Right cardiac atrium (tissue), 5 donors: ENCODE results near the gene SUGP1. TPM values are rescaled to one million over a fixed set of nuclear protein-coding genes. Genes with fewer than 3 reads are reported as not detected.

Source experiments
- ATAC-seq, 2 donors: fragments of 200-7000 bp; cut with Tn5 transposase; one replicate each; pipeline versions ENCODE4 v1.8.0 to v1.9.1; 2020; ENCODE audit warnings: moderate library complexity in 2 of 2, mild to moderate bottlenecking in 1 of 2
- DNase-seq, 3 donors: peaks; one replicate each; pipeline ENCODE4 v3.0.0-alpha.2; 2020
- H3K27ac ChIP-seq: one replicate; pipeline ENCODE4 v1.5.1; 2013; ENCODE audit warnings: mild to moderate bottlenecking, low read length, control low read depth, moderate library complexity
- H3K27me3 ChIP-seq: one replicate; pipeline ENCODE4 v1.6.1; 2013; ENCODE audit not compliant: control insufficient read depth, insufficient read depth
- H3K4me1 ChIP-seq: one replicate; pipeline ENCODE4 v1.6.1; 2013; ENCODE audit warnings: low read length; ENCODE audit not compliant: control insufficient read depth, insufficient read depth
- H3K4me3 ChIP-seq: one replicate; pipeline ENCODE4 v1.5.1; 2013; ENCODE audit warnings: low read length, control low read depth
- H3K9me3 ChIP-seq: one replicate; pipeline ENCODE4 v1.6.1; 2013; ENCODE audit warnings: low read length; ENCODE audit not compliant: control insufficient read depth
- WGBS: extraction: QIAGEN DNeasy Blood & Tissue Kit; methylation state at CpG from one replicate; pipeline ENCODE4 v1.1.7; 2013; 5-methylcytosine and 5-hydroxymethylcytosine counted together
- intact Hi-C, 4 donors: fragments of 100-400 bp; cut with DNase I; formaldehyde crosslinking; loops; one replicate each; pipeline versions ENCODE4 v1.11.0 to v1.14.0; 2022 to 2023
- long read RNA-seq, 4 donors: library from polyadenylated mRNA; unstranded; transcript quantifications; one replicate each; pipeline ENCODE4 v2.0.0, GENCODE V29; 2020 to 2021
- polyA plus RNA-seq: library from polyadenylated mRNA; stranded (reverse); fragments of 200-250 nt; gene quantifications from one replicate; pipeline ENCODE4 v1.2.3, GENCODE V29; 2013
- total RNA-seq, 4 donors: library from RNA; stranded (reverse); fragmentation: NEBNext Ultra II Directional; extraction: Animal tissue kit (Norgen Biotek cat#: 25700); gene quantifications; one replicate each; pipeline ENCODE4 v1.2.1, GENCODE V29; 2021
- donor health status: healthy with polysubstance abuse.
- donor health status: DM: no; HTN: yes; CAD: no.
- donor health status: DM: no; HTN: no; CAD: no.
- donor health status: DM: no; HTN: yes; CAD: no; lungs with severe emphysema.
- donor health status: DM: yes; HTN: yes; CAD: no.

Gene SUGP1, protein sequence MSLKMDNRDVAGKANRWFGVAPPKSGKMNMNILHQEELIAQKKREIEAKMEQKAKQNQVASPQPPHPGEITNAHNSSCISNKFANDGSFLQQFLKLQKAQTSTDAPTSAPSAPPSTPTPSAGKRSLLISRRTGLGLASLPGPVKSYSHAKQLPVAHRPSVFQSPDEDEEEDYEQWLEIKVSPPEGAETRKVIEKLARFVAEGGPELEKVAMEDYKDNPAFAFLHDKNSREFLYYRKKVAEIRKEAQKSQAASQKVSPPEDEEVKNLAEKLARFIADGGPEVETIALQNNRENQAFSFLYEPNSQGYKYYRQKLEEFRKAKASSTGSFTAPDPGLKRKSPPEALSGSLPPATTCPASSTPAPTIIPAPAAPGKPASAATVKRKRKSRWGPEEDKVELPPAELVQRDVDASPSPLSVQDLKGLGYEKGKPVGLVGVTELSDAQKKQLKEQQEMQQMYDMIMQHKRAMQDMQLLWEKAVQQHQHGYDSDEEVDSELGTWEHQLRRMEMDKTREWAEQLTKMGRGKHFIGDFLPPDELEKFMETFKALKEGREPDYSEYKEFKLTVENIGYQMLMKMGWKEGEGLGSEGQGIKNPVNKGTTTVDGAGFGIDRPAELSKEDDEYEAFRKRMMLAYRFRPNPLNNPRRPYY
- 10 to 100 TPM; 34.8 to 44.9 (median 41.5) TPM for total RNA-seq
- polyA plus RNA-seq = 27.4 TPM
- long read RNA-seq, donor 1, transcript SUGP1-201 (14 exons, 2,423 nt) = major isoform, 36 of 53 reads
- long read RNA-seq, donor 1, partial matches to known transcripts = 9 of 53 reads
- long read RNA-seq, donor 1, other reads (novel, unspliced or antisense) = 4 of 53 reads
- long read RNA-seq, donor 2, transcript SUGP1-201 (14 exons, 2,423 nt) = major isoform, 24 of 35 reads
- long read RNA-seq, donor 2, partial matches to known transcripts = 8 of 35 reads
- long read RNA-seq, donor 2, other reads (novel, unspliced or antisense) = 3 of 35 reads
- long read RNA-seq, donor 3, transcript SUGP1-201 (14 exons, 2,423 nt) = major isoform, 63 of 88 reads
- long read RNA-seq, donor 3, partial matches to known transcripts = 17 of 88 reads
- long read RNA-seq, donor 3, other reads (novel, unspliced or antisense) = 7 of 88 reads
- long read RNA-seq, donor 4, transcript SUGP1-201 (14 exons, 2,423 nt) = major isoform, 12 of 19 reads
- long read RNA-seq, donor 4, partial matches to known transcripts = 4 of 19 reads
- long read RNA-seq, donor 4, other reads (novel, unspliced or antisense) = 3 of 19 reads

DNA sequence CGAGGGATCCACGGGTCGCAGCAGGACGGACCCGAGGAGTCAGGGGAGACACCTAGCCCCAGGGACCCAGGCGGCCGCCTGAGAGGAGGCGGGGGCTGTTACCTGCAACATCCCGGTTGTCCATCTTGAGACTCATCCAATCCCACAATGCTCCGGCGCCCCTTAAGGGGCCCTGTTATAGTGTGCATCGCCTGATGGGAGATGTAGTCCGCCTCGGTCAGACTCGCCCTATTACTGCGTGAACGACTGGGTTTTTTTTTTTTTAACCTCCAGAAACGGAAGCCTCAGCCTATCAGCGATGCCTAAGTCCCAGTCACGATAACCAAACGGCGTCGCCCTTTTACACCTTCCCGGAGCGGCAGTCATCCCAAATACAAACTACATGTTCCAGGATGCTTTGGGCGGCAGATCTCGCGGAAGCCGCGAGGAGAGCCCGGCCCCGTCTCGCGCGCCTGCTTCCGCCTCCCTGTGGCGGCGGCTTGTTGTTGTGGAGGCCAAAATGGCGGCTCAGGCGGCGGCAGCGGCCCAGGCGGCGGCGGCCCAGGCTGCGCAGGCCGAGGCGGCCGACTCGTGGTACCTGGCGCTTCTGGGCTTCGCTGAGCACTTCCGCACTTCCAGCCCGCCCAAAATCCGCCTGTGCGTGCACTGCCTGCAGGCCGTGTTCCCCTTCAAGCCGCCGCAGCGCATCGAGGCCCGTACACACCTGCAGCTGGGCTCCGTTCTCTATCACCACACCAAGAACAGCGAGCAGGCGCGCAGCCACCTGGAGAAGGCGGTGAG is at the start of gene SUGP1, which contains the start of gene MAU2:
Gene SUGP1, minus strand, starts transcription at position 149 of the 780 bp plus-strand sequence. Its CDS starts 13 bp downstream, at position 136.
Gene MAU2, plus strand, starts transcription at position 469 of the 780 bp plus-strand sequence. Its CDS starts 31 bp downstream, at position 500.
- intact Hi-C loops = loop anchor here in 1 of 4 donors (10.0 kb wide), 1 partner anchor 126 kb away; the partner anchor contains the start of genes BORCS8 and RFXANK
- Histone ChIP-seq H3K4me1 (peaks cover 6% of the 10 kb centered on the region), H3K27ac (peak within 1 kb of the TSS; percentile 87), H3K27me3 (no peaks in the 10 kb centered on the region), H3K4me3 (peak within 1 kb of the TSS; percentile 81), H3K9me3 (no peaks in the 10 kb centered on the region)
- under 1% methylated on average over 67 of the region's 67 CpGs for WGBS
- peak; percentile 89 to 95 (median 95) for DNase-seq
- ATAC-seq = peak; percentile 96 to 97

DNA sequence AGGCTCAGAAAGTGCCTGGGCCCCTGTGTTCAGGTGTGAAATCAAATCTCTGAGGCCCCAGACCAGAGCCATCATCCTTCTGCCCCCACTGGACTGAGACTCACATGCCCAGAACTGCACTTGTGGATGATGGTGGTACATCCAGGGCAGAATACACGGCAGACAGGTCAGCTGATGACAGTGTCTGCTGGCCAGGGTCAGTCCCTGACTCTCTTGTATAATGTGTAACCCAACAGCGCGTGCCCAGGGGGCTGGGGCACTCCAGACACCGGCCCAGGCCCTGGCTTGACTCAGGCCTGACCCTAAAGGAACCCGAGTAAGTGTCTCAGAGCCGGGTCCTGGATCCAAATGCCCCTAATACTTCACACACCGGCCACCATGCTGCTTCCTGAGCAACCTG is 47.8 kb upstream of the SUGP1 start:
- no peak overlapping the region for H3K27ac ChIP-seq
- WGBS = 84% methylated on average over 7 of the region's 7 CpGs
- peaks cover 2% of the 10 kb centered on the region for H3K4me1 ChIP-seq
- intact Hi-C loops = loop anchor here in 3 of 4 donors (5.0 kb wide), 1 partner anchor 124 kb away; no protein-coding TSS in a partner anchor
- H3K4me3 ChIP-seq = no peak overlapping the region
- no peaks in the 10 kb centered on the region for H3K9me3 ChIP-seq
- ATAC-seq = no peak
- DNase-seq = no peak
- H3K27me3 ChIP-seq = no peaks in the 10 kb centered on the region

DNA sequence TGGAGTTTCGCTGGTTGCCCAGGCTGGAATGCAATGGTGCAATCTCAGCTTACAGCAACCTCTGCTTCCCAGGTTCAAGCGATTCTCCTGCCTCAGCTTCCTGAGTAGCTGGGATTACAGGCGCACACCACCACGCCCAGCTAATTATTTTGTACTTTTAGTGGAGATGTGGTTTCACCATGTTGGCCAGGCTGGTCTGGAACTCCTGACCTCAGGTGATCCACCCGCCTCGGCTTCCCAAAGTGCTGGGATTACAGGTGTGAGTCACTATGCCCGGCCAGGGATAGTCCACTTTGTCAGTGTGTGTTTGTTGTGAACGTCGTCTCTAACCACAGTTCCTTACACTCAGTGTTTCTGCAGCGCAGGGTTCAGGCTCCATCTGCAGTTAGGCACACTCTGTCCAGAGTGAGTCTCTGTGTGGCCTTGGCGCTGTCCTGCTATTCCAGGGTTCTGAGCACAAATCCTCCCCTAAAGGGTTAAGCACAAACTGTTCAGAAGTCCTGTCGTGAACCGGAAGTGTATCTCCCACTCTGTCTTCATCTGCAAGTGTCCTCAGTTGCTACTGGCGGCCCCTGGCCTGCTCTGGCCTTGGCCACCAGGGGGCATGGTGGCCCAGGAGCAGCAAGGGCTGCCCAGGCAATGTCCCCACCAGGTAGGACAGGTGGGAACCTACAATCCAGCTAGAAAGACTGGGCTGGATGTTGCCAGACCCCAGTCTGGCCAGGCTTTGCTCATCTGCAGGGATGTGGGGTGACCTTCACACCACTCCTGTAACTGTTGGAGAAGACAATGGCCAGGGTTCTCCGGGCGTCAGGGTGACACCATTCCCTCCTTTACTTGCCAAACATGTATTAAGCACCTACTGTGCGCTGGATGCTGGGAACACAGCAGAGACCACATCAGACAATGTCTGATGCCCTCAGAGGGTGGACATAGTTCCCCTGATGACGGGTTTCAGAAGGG is 46.4 kb upstream of the SUGP1 start:
- Histone ChIP-seq H3K27ac (no peak overlapping the region), H3K27me3 (no peaks in the 10 kb centered on the region), H3K4me1 (no peaks in the 10 kb centered on the region), H3K4me3 (no peak overlapping the region), H3K9me3 (no peaks in the 10 kb centered on the region)
- whole genome bisulfite sequencing = 47% methylated on average over 18 of the region's 18 CpGs
- DNase-seq (peak; percentile 58 to 88 (median 85)), ATAC-seq (peak; percentile 81 to 82)
- intact Hi-C loops = loop anchor here in 3 of 4 donors (5.0 kb wide), 1 partner anchor 126 kb away; no protein-coding TSS in a partner anchor

DNA sequence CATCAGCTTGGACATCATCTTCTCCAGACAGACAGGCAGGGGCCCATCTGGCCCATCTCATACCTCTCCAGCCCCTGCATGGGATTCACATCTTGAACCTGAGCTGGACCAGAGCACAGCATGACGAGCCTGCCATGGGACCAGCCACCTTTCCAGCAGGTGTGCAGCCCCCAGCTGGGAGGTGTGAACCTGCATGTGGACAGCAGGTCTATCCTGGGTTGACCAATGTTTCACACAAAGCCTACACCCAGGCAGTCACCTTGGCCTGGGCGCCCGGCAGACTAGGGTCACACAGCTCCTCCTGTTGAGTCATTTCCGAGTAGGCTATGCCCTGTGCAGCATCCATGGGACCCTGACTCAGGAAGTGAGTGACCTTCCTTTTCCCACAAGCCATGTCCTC is 41.8 kb upstream of the SUGP1 start:
- Histone ChIP-seq H3K27ac (no peak overlapping the region), H3K27me3 (no peaks in the 10 kb centered on the region), H3K4me1 (no peaks in the 10 kb centered on the region), H3K9me3 (no peaks in the 10 kb centered on the region), H3K4me3 (no peak overlapping the region)
- DNase-seq (no peak), ATAC-seq (no peak)
- intact Hi-C loops = no loop called here
- WGBS = 86% methylated on average over 4 of the region's 4 CpGs

DNA sequence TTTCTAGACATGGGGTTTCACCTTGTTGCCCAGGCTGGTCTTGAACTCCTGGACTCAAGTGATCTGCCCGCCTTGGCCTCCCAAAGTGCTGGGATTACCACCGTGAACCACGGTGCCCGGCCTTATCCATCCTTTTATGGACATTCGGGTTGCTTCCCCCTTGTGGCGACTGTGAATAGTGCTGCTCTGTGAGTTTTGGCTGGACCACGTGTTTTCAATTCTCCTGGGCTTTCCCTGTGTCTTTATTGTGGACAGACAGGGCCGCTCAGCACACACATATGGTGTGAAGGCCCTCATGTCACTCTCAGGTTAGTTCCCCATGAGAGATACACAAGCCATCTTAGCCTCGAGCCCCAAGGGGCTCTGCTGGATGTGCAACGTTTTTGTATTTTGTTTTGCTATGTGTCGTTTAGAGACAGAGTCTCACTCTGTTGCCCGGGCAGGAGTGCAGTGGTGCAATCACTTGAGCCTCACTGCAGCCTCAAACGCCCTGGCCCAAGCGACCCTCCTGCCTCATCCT is 40.8 kb upstream of the SUGP1 start:
- ATAC-seq (peak; percentile 77 to 79), DNase-seq (peak; percentile 83 to 92 (median 85))
- intact Hi-C loops = no loop called here
- H3K27me3 ChIP-seq = no peaks in the 10 kb centered on the region
- H3K27ac ChIP-seq = no peak overlapping the region
- 10% methylated on average over 14 of the region's 14 CpGs for WGBS
- H3K9me3 ChIP-seq = no peaks in the 10 kb centered on the region
- H3K4me3 ChIP-seq = no peak overlapping the region
- H3K4me1 ChIP-seq = no peaks in the 10 kb centered on the region

DNA sequence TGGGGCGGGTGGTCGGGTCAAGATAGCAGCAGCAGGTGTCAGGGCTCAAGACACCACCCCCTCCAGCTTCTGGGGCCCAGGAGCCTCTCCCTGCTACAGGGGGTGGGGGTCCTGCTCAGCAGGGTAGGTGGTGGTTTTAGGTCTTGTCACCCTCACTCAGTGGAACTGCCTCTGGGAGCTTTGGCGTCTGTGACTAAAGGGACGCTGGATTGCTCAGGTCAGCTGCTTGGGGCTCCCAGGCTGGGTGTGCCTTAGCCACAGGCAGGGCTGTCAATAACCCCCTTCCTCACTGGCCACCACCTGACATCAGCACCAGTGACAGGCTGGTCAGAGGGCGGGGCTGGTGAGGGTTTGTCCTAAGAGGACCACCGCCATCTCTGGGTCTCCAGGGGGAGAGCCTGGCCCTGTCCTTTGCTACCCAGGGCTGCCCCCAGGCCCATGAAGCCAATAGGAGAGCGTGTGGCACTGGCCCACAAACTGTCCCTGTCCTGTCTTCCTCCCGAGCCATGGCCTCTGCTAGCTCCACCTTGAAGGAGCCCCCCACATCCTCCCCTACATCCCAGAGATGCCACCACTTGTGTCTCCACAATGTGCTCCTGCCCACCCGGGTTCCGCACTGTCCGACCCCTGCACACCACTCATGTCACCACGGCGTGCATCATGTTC is 36.7 kb upstream of the SUGP1 start:
- WGBS = 89% methylated on average over 13 of the region's 13 CpGs
- no peak for ATAC-seq

DNA sequence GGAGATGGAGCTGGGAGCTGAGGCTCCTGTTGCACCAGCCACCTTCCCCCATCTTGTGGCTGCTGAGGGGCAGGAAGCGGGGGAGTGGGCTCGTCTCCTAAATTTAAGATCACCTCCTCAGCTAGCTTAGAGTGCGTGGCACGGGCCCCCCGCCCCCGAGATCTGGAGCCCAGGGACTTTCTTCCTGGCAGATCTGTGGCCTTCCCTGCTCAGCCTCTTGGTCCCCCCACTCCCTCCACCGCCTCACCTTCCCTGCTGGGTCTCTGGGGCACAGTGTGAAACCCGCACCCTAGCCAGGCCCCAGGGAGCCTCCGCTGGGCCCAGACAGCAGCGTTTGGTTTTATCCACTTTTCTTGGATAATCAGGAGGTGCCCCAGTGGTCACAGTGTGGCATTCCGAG is 36.2 kb upstream of the SUGP1 start:
- Histone ChIP-seq H3K27ac (no peak overlapping the region), H3K27me3 (no peaks in the 10 kb centered on the region), H3K4me1 (no peaks in the 10 kb centered on the region), H3K9me3 (no peaks in the 10 kb centered on the region), H3K4me3 (no peak overlapping the region)
- ATAC-seq (no peak), DNase-seq (no peak)
- intact Hi-C loops = no loop called here
- WGBS = 89% methylated on average over 11 of the region's 11 CpGs

More for the DNA sequence above, 36.7 kb upstream of the SUGP1 start:
- no peak for DNase-seq
- no peak overlapping the region for H3K27ac ChIP-seq
- H3K27me3 ChIP-seq = no peaks in the 10 kb centered on the region
- no peaks in the 10 kb centered on the region for H3K4me1 ChIP-seq
- intact Hi-C loops = no loop called here
- no peaks in the 10 kb centered on the region for H3K9me3 ChIP-seq
- no peak overlapping the region for H3K4me3 ChIP-seq

DNA sequence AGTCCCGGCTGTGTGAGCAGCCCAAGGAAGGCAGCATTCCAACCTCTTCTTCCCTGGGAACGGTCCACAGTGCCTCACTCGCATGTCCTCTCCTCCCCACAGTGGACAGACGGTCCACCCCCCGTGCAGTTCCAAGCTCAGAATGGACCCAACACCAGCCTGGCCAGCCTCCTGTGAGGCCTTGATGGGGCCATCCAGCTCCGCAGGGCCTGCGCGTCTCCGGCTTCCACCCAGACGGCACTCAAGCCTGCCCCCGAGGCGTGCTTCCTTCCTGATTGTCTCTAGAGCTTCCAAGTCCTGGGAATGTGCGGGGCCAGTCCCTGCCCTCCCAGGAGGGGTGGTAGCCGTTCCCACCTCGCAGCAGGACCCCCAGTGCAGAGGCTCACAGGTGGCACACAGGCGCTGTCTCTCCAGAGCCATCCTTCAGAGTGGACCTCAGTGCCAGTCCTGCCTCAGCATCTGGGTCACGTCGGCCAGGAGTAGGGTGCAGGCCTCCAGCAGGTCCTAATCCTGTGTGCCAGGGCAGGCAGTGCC is 35.4 kb upstream of the SUGP1 start:
- intact Hi-C loops = no loop called here
- H3K27me3 ChIP-seq = no peaks in the 10 kb centered on the region
- ATAC-seq = no peak
- WGBS = 87% methylated on average over 18 of the region's 18 CpGs
- DNase-seq = no peak
- no peaks in the 10 kb centered on the region for H3K4me1 ChIP-seq
- H3K9me3 ChIP-seq = no peaks in the 10 kb centered on the region
- no peak overlapping the region for H3K4me3 ChIP-seq
- no peak overlapping the region for H3K27ac ChIP-seq
